GM12891 (cell line): Measurements from ENCODE around the gene REST.

Source experiments
- POLR2A ChIP-seq: IDR thresholded peaks from 2 replicates; pipeline ENCODE4 v1.6.1; 2011; ENCODE audit warnings: low read depth, low read length, control low read depth
- POU2F2 ChIP-seq: IDR thresholded peaks from 2 replicates; pipeline ENCODE4 v1.6.1; 2011; ENCODE audit warnings: low read depth, mild to moderate bottlenecking, control low read depth, low read length, moderate library complexity

GRCh38 chr4:56927196-56927595 lies 19.5 kb downstream of the REST start:
- TF ChIP-seq POU2F2: no peak
- TF ChIP-seq POLR2A: no peak
